Endothelial cell of umbilical vein (primary cell): ENCODE data around the gene ZBTB44. TPM values are rescaled to one million over a fixed set of nuclear protein-coding genes. Genes with fewer than 3 reads are reported as not detected.

Experiments used
- BruUV-seq: library from RNA; stranded (reverse); fragments of 400-500 nt; replicated peaks from 2 replicates; lab custom pipeline; 2021; lab: Mats Ljungman, UMichigan
- CTCF ChIA-PET: fragments of 300-600, 350-600 bp; sonication (Branson Sonifier 250); formaldehyde crosslinking; loops from one replicate; lab custom pipeline; 2021; ENCODE audit warnings: antibody characterized with exemption, inconsistent platforms; lab: Charles Lee
- POLR2A ChIA-PET: fragments of 300-600, 350-600 bp; sonication (Branson Sonifier 250); formaldehyde crosslinking; loops from one replicate; lab custom pipeline; 2021; ENCODE audit warnings: antibody characterized with exemption, inconsistent platforms; lab: Charles Lee
- DNase-seq: peaks from one replicate; pipeline ENCODE4 v3.0.0-alpha.2; 2011; ENCODE audit warnings: low read depth, low spot score
- FAIRE-seq: peaks from 2 replicates; lab custom pipeline; 2011; peaks lifted over from hg19 to GRCh38; lab: Jason Lieb, UNC
- H2AFZ ChIP-seq: 2 replicates; pipeline ENCODE4 v1.6.0; 2012; ENCODE audit warnings: low read depth, low read length, control low read depth, inconsistent platforms
- H3K27ac ChIP-seq: 2 replicates; pipeline ENCODE4 v1.5.1; 2011; ENCODE audit warnings: low read depth, mild to moderate bottlenecking, control low read depth, low read length, moderate library complexity; ENCODE audit not compliant: insufficient read depth
- H3K27me3 ChIP-seq, 2 experiments: 2 replicates each; pipeline versions ENCODE4 v1.6.0 to v1.6.1; 2011; ENCODE audit warnings: low read length in 2 of 2, mixed read lengths in 1 of 2; ENCODE audit not compliant: control insufficient read depth in 2 of 2, insufficient read depth in 2 of 2
- H3K36me3 ChIP-seq, 2 experiments: 2 replicates in 1 of 2; 3 replicates in 1 of 2; pipeline ENCODE4 v1.5.1; 2011; ENCODE audit warnings: low read length in 2 of 2, mild to moderate bottlenecking in 1 of 2, moderate library complexity in 1 of 2; ENCODE audit not compliant: control insufficient read depth in 2 of 2, insufficient read depth in 2 of 2; ENCODE audit errors: extremely low read depth in 1 of 2
- H3K4me1 ChIP-seq: 3 replicates; pipeline ENCODE4 v1.5.1; 2011; ENCODE audit warnings: mild to moderate bottlenecking, low read length; ENCODE audit not compliant: control insufficient read depth, insufficient read depth; ENCODE audit errors: extremely low read depth
- H3K4me2 ChIP-seq: 2 replicates; pipeline ENCODE4 v1.6.1; 2011; ENCODE audit warnings: low read length, control low read depth, mixed read lengths; ENCODE audit not compliant: insufficient read depth
- H3K4me3 ChIP-seq, 3 experiments: fragments of 200-600 bp in 1 of 3; sonication (generic), shearing (Covaris generic) in 1 of 3; replicated peaks in 1 of 3; 2 replicates each; pipeline ENCODE4 v1.5.1; 2011 to 2016; ENCODE audit warnings: control low read depth in 3 of 3, low read length in 3 of 3, mild to moderate bottlenecking in 2 of 3, inconsistent platforms in 1 of 3, low read depth in 1 of 3, moderate library complexity in 1 of 3; ENCODE audit not compliant: insufficient read depth in 1 of 3
- H3K79me2 ChIP-seq: 2 replicates; pipeline ENCODE4 v1.6.0; 2012; ENCODE audit warnings: low read length, inconsistent platforms; ENCODE audit not compliant: control insufficient read depth, insufficient read depth
- H3K9ac ChIP-seq: replicated peaks from 2 replicates; pipeline ENCODE3; 2011; ENCODE audit warnings: low read length, control low read depth; ENCODE audit not compliant: insufficient read depth; ENCODE audit errors: extremely low read depth
- H3K9me1 ChIP-seq: replicated peaks from 3 replicates; pipeline ENCODE4 v1.6.0; 2011; ENCODE audit warnings: mild to moderate bottlenecking, low read length; ENCODE audit not compliant: control insufficient read depth, insufficient read depth; ENCODE audit errors: extremely low read depth
- H3K9me3 ChIP-seq: replicated peaks from 2 replicates; pipeline ENCODE4 v1.5.1; 2012; ENCODE audit warnings: low read length, inconsistent platforms; ENCODE audit not compliant: control insufficient read depth, insufficient read depth
- H4K20me1 ChIP-seq: replicated peaks from 2 replicates; pipeline ENCODE3; 2011; ENCODE audit warnings: mild to moderate bottlenecking, low read length; ENCODE audit not compliant: control insufficient read depth, insufficient read depth; ENCODE audit errors: extremely low read depth
- CTCF ChIP-seq, 2 donors: IDR thresholded peaks; 1 replicate in 1 of 2; 2 replicates in 1 of 2; pipeline ENCODE4 v1.5.1; 2011; ENCODE audit warnings: low read length in 2 of 2, mild to moderate bottlenecking in 2 of 2, moderate library complexity in 2 of 2, control low read depth in 1 of 2, inconsistent platforms in 1 of 2, low read depth in 1 of 2; ENCODE audit not compliant: insufficient read depth in 1 of 2; ENCODE audit errors: extremely low read depth in 1 of 2
- EZH2 ChIP-seq: IDR thresholded peaks from 2 replicates; pipeline ENCODE4 v1.6.1; 2012; ENCODE audit warnings: borderline replicate concordance, low read depth, mild to moderate bottlenecking, moderate library complexity, low read length, inconsistent platforms; ENCODE audit not compliant: severe bottlenecking
- FOS ChIP-seq: IDR thresholded peaks from 2 replicates; pipeline ENCODE4 v1.6.1; 2011; ENCODE audit warnings: mild to moderate bottlenecking, low read length, moderate library complexity, borderline replicate concordance; ENCODE audit not compliant: insufficient read depth
- GATA2 ChIP-seq: IDR thresholded peaks from 2 replicates; pipeline ENCODE4 v1.7.0; 2011; ENCODE audit warnings: low read depth, mild to moderate bottlenecking, moderate library complexity, mixed read lengths, low read length; ENCODE audit not compliant: insufficient read length, insufficient read depth
- JUN ChIP-seq: IDR thresholded peaks from 2 replicates; pipeline ENCODE4 v1.6.1; 2011; ENCODE audit warnings: borderline replicate concordance, low read depth; ENCODE audit not compliant: insufficient read length, insufficient read depth
- MYC ChIP-seq: IDR thresholded peaks from one replicate; pipeline ENCODE4 v1.6.1; 2011; ENCODE audit warnings: mild to moderate bottlenecking, low read depth, low read length
- POLR2A ChIP-seq: IDR thresholded peaks from 2 replicates; pipeline ENCODE4 v1.6.1; 2012; ENCODE audit warnings: low read depth, mild to moderate bottlenecking, control low read depth, low read length
- POLR2AphosphoS5 ChIP-seq: IDR thresholded peaks from 2 replicates; pipeline ENCODE4 v1.6.1; 2012; ENCODE audit warnings: low read depth, mild to moderate bottlenecking, control low read depth, low read length, moderate library complexity; ENCODE audit not compliant: insufficient read depth
- dilution Hi-C: fragments of 300-500 bp; cut with MboI; formaldehyde crosslinking; loops from one replicate; pipeline ENCODE4 v1.15.0; 2019; ENCODE audit warnings: low sequenced_read_pairs; ENCODE audit not compliant: extremely low pct_ligation_motif_present
- intact Hi-C: fragments of 100-400 bp; cut with micrococcal nuclease; formaldehyde crosslinking; loops from one replicate; pipeline ENCODE4 v1.10.0; 2022
- polyA plus RNA-seq, 4 experiments: library from polyadenylated mRNA; depleted of rRNA in 3 of 4; stranded (reverse) in 3 of 4; unstranded in 1 of 4; fragments of >200 nt; gene quantifications; 2 replicates each; pipeline versions ENCODE4 v1.2.1 to v1.2.3, GENCODE V29; 2011 to 2012; ENCODE audit warnings: missing spikeins in 1 of 4
- total RNA-seq: library from RNA; stranded (reverse); gene quantifications from 2 replicates; pipeline ENCODE4 v1.2.3, GENCODE V29; 2021
- TF ChIP-seq, protein P1 (sequence below): IDR thresholded peaks from 2 replicates; pipeline ENCODE4 v1.6.1; 2011; ENCODE audit not compliant: insufficient read depth, insufficient read length

The ZBTB44 gene
- total and polyA plus RNA-seq, 2 donors (not counting 3 experiments of a cell fraction or from before 2014, with no cell fraction given), result 8.7 to 24.4 TPM

DNA sequence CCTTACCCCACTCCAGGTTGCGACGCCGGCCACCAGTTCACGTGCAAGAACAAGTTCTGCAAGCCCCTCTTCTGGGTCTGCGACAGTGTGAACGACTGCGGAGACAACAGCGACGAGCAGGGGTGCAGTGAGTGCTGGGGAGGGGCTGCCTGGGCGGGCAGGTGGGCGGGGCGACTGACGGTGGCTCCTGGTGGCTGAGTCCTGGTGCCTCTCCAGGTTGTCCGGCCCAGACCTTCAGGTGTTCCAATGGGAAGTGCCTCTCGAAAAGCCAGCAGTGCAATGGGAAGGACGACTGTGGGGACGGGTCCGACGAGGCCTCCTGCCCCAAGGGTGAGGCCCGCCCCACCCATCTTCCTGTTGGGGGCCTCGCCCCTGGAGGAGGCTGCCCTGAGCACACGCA is 116.4 kb downstream of the ZBTB44 start:
- dilution Hi-C loops (no loop called here), intact Hi-C loops (no loop called here)
- no peak overlapping the region for H3K4me2 ChIP-seq
- no peak overlapping the region for H2AFZ ChIP-seq
- FAIRE-seq, result no peak
- no peaks in the 10 kb centered on the region for H3K79me2 ChIP-seq
- ChIA-PET POLR2A (no interaction called here), CTCF (interaction anchor here (0.6 kb wide), 1 partner anchor 15 kb away, joined by 3 read pairs; no protein-coding TSS in a partner anchor)
- no peaks in the 10 kb centered on the region for H4K20me1 ChIP-seq
- H3K9me3 ChIP-seq, result no peaks in the 10 kb centered on the region
- no peaks in the 10 kb centered on the region for H3K9me1 ChIP-seq
- H3K27me3 ChIP-seq, result no peaks in the 10 kb centered on the region
- no peak overlapping the region for H3K9ac ChIP-seq
- H3K4me1 ChIP-seq, result no peaks in the 10 kb centered on the region
- H3K36me3 ChIP-seq, result no peaks in the 10 kb centered on the region
- TF ChIP-seq POLR2A (no peak), CTCF (IDR thresholded peaks at IDR 0.05; ENCODE audit: extremely low read depth in 1 of 2, insufficient read depth in 1 of 2, low read depth in 1 of 2, low read length in 2 of 2) (no peak), MYC (no peak), GATA2 (no peak), EZH2 (no peak), POLR2AphosphoS5 (no peak), JUN (no peak), FOS (no peak)
- TF ChIP-seq, protein P1, sequence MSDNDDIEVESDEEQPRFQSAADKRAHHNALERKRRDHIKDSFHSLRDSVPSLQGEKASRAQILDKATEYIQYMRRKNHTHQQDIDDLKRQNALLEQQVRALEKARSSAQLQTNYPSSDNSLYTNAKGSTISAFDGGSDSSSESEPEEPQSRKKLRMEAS, result no peak
- no peak overlapping the region for H3K27ac ChIP-seq
- BruUV-seq, result no TSS peak
- DNase-seq, result no peak
- no peak overlapping the region for H3K4me3 ChIP-seq
